ENCODE results near the gene MGAT4A. TPM values are rescaled to one million over a fixed set of nuclear protein-coding genes. Genes with fewer than 3 reads are reported as not detected.

The MGAT4A gene
- total and polyA plus RNA-seq, 9 of the 15 experiments (the other 6 are each of a cell fraction or from before 2014, with no cell fraction given): 0.03 to 0.53 (median 0.18) TPM; not detected in 2

GRCh38 chr2:98769784-98770183 is 38.9 kb upstream of the MGAT4A start (continued):
- TF ChIP-seq CBX3 (IDR thresholded peaks at IDR 0.05; ENCODE audit: borderline replicate concordance in 1 of 2, low read length in 2 of 2): no peak
- TF ChIP-seq, protein P1, sequence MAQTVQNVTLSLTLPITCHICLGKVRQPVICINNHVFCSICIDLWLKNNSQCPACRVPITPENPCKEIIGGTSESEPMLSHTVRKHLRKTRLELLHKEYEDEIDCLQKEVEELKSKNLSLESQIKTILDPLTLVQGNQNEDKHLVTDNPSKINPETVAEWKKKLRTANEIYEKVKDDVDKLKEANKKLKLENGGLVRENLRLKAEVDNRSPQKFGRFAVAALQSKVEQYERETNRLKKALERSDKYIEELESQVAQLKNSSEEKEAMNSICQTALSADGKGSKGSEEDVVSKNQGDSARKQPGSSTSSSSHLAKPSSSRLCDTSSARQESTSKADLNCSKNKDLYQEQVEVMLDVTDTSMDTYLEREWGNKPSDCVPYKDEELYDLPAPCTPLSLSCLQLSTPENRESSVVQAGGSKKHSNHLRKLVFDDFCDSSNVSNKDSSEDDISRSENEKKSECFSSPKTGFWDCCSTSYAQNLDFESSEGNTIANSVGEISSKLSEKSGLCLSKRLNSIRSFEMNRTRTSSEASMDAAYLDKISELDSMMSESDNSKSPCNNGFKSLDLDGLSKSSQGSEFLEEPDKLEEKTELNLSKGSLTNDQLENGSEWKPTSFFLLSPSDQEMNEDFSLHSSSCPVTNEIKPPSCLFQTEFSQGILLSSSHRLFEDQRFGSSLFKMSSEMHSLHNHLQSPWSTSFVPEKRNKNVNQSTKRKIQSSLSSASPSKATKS (CRISPR knock-in tag; IDR thresholded peaks at IDR 0.05): no peak
- TF ChIP-seq HMG20B (CRISPR knock-in tag; IDR thresholded peaks at IDR 0.05): no peak
- TF ChIP-seq MXI1 (IDR thresholded peaks at IDR 0.05; ENCODE audit: low read depth, low read length): no peak

GRCh38 chr2:98769114-98769476 is 38.2 kb upstream of the MGAT4A start:
- DNase-seq (ENCODE audit: extremely low read depth in 1 of 4, low spot score in 3 of 4) (no peak), ATAC-seq (no peak), FAIRE-seq (no peak)
- ChIA-PET POLR2A (no interaction called here), CTCF (ENCODE audit: low intra/inter-chr PET ratio) (no interaction called here)
- intact Hi-C loops (cut with micrococcal nuclease): no loop called here
- WGBS (ENCODE audit: insufficient coverage, low coverage, missing lambda C conversion rate): 2% methylated on average over 6 of the region's 6 CpGs
- Histone ChIP-seq H3K9me1 (ENCODE audit: control insufficient read depth, insufficient read depth, low read length) (no peaks in the 10 kb centered on the region), H3K79me2 (ENCODE audit: control insufficient read depth, insufficient read depth, low read length) (no peaks in the 10 kb centered on the region), H3K9ac (ENCODE audit: insufficient read depth in 1 of 2, low read depth in 2 of 2, low read length in 2 of 2) (no peak overlapping the region), H3K4me3 (no peak overlapping the region), H3K27ac (ENCODE audit: extremely low read depth, low read depth, low read length) (no peak overlapping the region), H3K36me3 (ENCODE audit: control insufficient read depth, insufficient read depth, low read length) (no peaks in the 10 kb centered on the region), H3K4me1 (replicated peaks in 1 of 2; ENCODE audit: control insufficient read depth in 2 of 2, insufficient read depth in 2 of 2, low read length in 2 of 2) (no peaks in the 10 kb centered on the region), H3K9me3 (replicated peaks; ENCODE audit: control insufficient read depth, insufficient read depth, low read depth, low read length) (no peaks in the 10 kb centered on the region), H4K20me1 (replicated peaks; ENCODE audit: control insufficient read depth, insufficient read depth, low read length) (no peaks in the 10 kb centered on the region; the same call in 1 of the 2 replicates), H2AFZ (ENCODE audit: low read depth, low read length) (no peak overlapping the region), H3K4me2 (ENCODE audit: insufficient read depth, low read length) (no peak overlapping the region), H3K27me3 (ENCODE audit: control insufficient read depth in 2 of 2, insufficient read depth in 2 of 2, low read length in 2 of 2) (peaks cover 23 to 68% of the 10 kb centered on the region in 2 experiments; a peak in 4 of 5 replicates)
- in situ Hi-C loops (cut with MboI): no loop called here
- TF ChIP-seq HINFP (tag; conservative IDR thresholded peaks at IDR 0.05; ENCODE audit: low read depth) (no peak), LCOR (CRISPR knock-in tag; IDR thresholded peaks at IDR 0.05) (no peak), TBP (optimal IDR thresholded peaks at IDR 0.05; ENCODE audit: low read depth, low read length) (no peak)
- TF ChIP-seq, protein P2, sequence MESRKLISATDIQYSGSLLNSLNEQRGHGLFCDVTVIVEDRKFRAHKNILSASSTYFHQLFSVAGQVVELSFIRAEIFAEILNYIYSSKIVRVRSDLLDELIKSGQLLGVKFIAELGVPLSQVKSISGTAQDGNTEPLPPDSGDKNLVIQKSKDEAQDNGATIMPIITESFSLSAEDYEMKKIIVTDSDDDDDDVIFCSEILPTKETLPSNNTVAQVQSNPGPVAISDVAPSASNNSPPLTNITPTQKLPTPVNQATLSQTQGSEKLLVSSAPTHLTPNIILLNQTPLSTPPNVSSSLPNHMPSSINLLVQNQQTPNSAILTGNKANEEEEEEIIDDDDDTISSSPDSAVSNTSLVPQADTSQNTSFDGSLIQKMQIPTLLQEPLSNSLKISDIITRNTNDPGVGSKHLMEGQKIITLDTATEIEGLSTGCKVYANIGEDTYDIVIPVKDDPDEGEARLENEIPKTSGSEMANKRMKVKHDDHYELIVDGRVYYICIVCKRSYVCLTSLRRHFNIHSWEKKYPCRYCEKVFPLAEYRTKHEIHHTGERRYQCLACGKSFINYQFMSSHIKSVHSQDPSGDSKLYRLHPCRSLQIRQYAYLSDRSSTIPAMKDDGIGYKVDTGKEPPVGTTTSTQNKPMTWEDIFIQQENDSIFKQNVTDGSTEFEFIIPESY (CRISPR knock-in tag; IDR thresholded peaks at IDR 0.05): no peak
- TF ChIP-seq, protein P3, sequence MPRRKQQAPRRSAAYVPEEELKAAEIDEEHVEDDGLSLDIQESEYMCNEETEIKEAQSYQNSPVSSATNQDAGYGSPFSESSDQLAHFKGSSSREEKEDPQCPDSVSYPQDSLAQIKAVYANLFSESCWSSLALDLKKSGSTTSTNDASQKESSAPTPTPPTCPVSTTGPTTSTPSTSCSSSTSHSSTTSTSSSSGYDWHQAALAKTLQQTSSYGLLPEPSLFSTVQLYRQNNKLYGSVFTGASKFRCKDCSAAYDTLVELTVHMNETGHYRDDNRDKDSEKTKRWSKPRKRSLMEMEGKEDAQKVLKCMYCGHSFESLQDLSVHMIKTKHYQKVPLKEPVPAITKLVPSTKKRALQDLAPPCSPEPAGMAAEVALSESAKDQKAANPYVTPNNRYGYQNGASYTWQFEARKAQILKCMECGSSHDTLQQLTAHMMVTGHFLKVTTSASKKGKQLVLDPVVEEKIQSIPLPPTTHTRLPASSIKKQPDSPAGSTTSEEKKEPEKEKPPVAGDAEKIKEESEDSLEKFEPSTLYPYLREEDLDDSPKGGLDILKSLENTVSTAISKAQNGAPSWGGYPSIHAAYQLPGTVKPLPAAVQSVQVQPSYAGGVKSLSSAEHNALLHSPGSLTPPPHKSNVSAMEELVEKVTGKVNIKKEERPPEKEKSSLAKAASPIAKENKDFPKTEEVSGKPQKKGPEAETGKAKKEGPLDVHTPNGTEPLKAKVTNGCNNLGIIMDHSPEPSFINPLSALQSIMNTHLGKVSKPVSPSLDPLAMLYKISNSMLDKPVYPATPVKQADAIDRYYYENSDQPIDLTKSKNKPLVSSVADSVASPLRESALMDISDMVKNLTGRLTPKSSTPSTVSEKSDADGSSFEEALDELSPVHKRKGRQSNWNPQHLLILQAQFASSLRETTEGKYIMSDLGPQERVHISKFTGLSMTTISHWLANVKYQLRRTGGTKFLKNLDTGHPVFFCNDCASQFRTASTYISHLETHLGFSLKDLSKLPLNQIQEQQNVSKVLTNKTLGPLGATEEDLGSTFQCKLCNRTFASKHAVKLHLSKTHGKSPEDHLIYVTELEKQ (CRISPR knock-in tag; IDR thresholded peaks at IDR 0.05): no peak
- BruUV-seq (replicated peaks): no TSS peak

Data from K562 (cell line).